SK-N-MC (cell line): Measurements from ENCODE around the gene ONECUT3.
A peak's percentile ranks its signal among the peaks of the same experiment; 100 is the strongest.

ENCODE experiments used
- DNase-seq: peaks from one replicate; pipeline ENCODE4 v3.0.0-alpha.2; 2011; ENCODE audit warnings: low read depth, low spot score
- H3K27ac ChIP-seq: fragments of 200-600 bp; sonication (generic); 2 replicates; pipeline ENCODE4 v1.5.1; 2016; ENCODE audit warnings: mixed run types
- H3K36me3 ChIP-seq: fragments of 200-600 bp; sonication (generic); 2 replicates; pipeline ENCODE4 v1.6.1; 2017; ENCODE audit warnings: antibody characterized with exemption, low read length, mixed read lengths; ENCODE audit not compliant: insufficient read depth
- H3K4me3 ChIP-seq: fragments of 200-600 bp; sonication (generic); 2 replicates; pipeline ENCODE4 v1.5.1; 2016
- H3K9ac ChIP-seq: fragments of 200-600 bp; sonication (generic); 2 replicates; pipeline ENCODE4 v1.8.0; 2017; ENCODE audit warnings: mixed run types, mixed read lengths; ENCODE audit not compliant: insufficient read length
- H3K9me3 ChIP-seq: fragments of 200-600 bp; sonication (generic); 2 replicates; pipeline ENCODE4 v1.6.1; 2017; ENCODE audit warnings: low read depth, mild to moderate bottlenecking, antibody characterized with exemption, low read length, moderate library complexity, mixed read lengths
- EZH2 ChIP-seq: fragments of 200-600 bp; sonication (generic); IDR thresholded peaks from one replicate; pipeline ENCODE4 v1.6.1; 2017; ENCODE audit warnings: antibody characterized with exemption
- FOXP2 ChIP-seq: optimal IDR thresholded peaks from 2 replicates; pipeline ENCODE3; 2011; ENCODE audit warnings: mild to moderate bottlenecking, moderate library complexity; ENCODE audit not compliant: insufficient read depth; ENCODE audit errors: extremely low read length, control extremely low read depth
- POLR2AphosphoS5 ChIP-seq: IDR thresholded peaks from 2 replicates; pipeline ENCODE4 v1.6.1; 2012; ENCODE audit warnings: mild to moderate bottlenecking, low read depth, low read length, borderline replicate concordance

Gene ONECUT3

GRCh38 chr19:1807030-1807694 lies 53.9 kb downstream of the ONECUT3 start:
- Histone ChIP-seq H3K9me3 (no peaks in the 10 kb centered on the region), H3K9ac (no peak overlapping the region), H3K27ac (no peak overlapping the region), H3K4me3 (no peak overlapping the region), H3K36me3 (no peaks in the 10 kb centered on the region)
- no peak for DNase-seq
- TF ChIP-seq FOXP2 (no peak), EZH2 (no peak), POLR2AphosphoS5 (no peak)

DNA sequence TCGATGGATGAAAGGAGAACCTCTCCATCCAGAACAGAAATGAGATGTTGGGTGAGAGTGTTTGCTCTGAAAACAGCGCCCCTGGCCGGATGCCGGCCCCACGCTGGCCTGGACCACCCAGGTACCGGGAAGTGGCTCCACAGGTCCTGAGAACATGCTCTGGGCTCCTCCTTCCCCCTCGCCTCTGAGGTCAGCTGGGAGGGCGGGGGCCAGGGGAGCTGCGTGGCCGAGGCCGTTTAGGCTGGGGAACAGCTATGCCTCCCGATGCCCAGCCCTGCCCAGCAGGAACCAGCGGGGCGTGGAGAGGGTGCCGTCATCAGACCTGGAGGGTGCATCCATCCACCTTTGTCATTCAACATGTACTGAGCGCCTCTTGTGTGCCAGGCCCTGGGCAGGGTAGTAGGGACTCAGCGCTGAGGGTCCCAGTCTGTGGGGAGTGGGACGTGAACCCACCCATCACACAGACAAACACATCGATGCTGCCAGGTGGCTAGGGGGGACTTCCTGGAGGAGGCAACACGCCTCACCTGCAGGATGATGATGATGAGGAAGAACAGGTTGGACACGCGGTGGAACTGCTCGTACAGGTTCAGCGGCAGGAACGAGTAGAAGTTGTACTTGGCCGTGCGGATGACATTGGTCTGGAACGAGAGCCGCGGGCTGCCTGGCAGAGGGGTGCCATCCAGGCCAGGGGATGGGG lies 54.5 kb downstream of the ONECUT3 start:
- H3K27ac ChIP-seq, result no peak overlapping the region
- TF ChIP-seq POLR2AphosphoS5 (no peak), FOXP2 (no peak)
- H3K4me3 ChIP-seq, result no peak overlapping the region
- no peaks in the 10 kb centered on the region for H3K36me3 ChIP-seq
- DNase-seq, result no peak
- no peak overlapping the region for H3K9ac ChIP-seq
- H3K9me3 ChIP-seq, result no peaks in the 10 kb centered on the region

DNA sequence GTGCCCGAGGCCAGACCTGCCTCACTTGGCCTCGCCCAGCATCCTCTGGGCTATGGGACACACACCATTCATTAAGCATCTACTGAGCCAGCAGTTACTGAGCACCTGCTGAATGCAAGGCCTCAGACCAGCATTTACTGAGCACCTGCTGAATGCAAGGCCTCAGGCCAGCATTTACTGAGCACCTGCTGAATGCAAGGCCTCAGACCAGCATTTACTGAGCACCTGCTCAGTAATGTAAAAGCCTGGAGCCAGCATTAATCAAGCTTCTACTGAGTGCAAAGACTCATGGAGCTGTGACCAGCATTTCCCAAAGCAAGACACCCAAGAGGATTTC lies 55.1 kb downstream of the ONECUT3 start:
- H3K27ac ChIP-seq, result no peak overlapping the region
- TF ChIP-seq EZH2 (no peak), FOXP2 (no peak), POLR2AphosphoS5 (no peak)

DNA sequence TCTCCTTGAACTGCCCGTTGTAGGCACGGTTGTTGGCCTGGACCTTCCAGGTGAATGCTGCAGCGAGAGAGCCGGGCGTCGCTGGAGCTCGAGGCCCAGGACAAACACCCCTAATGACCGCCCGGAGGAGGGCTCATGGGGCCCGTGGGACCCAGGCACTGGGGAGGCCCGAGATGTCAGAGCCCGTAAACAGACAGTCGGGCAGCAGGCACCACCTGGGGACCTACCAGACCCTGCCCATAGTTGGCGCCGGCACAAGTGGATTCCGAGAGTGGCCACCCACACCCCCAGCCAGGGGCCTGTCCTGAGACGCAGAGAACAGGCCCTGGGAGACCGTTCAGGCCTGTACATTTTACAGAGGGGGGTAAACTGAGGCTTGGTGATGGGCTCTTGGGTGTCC lies 56.4 kb downstream of the ONECUT3 start:
- Histone ChIP-seq H3K36me3 (no peaks in the 10 kb centered on the region), H3K27ac (no peak overlapping the region), H3K4me3 (no peak overlapping the region), H3K9me3 (no peaks in the 10 kb centered on the region), H3K9ac (no peak overlapping the region)
- TF ChIP-seq POLR2AphosphoS5 (no peak), FOXP2 (no peak)
- no peak for DNase-seq

More for the DNA sequence above, 55.1 kb downstream of the ONECUT3 start:
- no peak for DNase-seq
- Histone ChIP-seq H3K9me3 (no peaks in the 10 kb centered on the region), H3K9ac (no peak overlapping the region), H3K36me3 (no peaks in the 10 kb centered on the region), H3K4me3 (no peak overlapping the region)

GRCh38 chr19:1810439-1811160 lies 57.3 kb downstream of the ONECUT3 start:
- Histone ChIP-seq H3K4me3 (no peak overlapping the region), H3K9ac (no peak overlapping the region)

GRCh38 chr19:1811472-1811894 lies 58.2 kb downstream of the ONECUT3 start:
- peak overlapping the region; percentile 77 for H3K4me3 ChIP-seq
- TF ChIP-seq POLR2AphosphoS5, result no peak
- TF ChIP-seq EZH2, result no peak
- TF ChIP-seq FOXP2, result no peak
- H3K36me3 ChIP-seq, result peaks cover 4% of the 10 kb centered on the region; the same call in 1 of the 2 replicates
- no peak overlapping the region for H3K27ac ChIP-seq
- H3K9me3 ChIP-seq, result no peaks in the 10 kb centered on the region
- no peak overlapping the region for H3K9ac ChIP-seq
- DNase-seq, result no peak

More at GRCh38 chr19:1810439-1811160, 57.3 kb downstream of the ONECUT3 start:
- no peak for DNase-seq
- TF ChIP-seq POLR2AphosphoS5, result no peak
- no peak for TF ChIP-seq FOXP2
- Histone ChIP-seq H3K36me3 (no peaks in the 10 kb centered on the region), H3K27ac (no peak overlapping the region), H3K9me3 (no peaks in the 10 kb centered on the region)

DNA sequence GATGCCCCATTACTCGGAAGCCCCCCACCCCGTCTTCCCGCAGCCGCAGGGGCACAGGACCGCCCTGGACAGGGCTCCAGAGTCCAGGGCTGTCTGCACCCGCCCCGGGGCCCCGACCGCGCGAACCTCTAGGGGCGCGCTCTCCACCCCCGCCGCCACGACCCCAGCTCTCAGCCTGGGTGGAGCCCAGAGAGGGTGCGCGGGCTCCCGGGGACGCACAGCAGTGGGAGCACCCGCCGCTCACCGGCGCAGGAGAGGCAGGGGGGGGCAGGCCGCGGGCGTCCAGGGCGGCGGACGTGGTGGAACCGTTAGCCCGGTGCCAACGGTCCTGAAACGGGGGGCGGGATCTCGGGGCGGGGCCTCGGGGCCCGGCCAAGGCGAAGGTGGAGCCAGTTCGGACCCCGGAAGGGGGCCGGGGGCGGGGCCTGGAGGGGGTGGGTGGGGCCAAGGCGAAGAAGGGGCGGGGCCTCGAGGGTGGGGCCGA lies 58.7 kb downstream of the ONECUT3 start, which contains the start of gene ATP8B3:
Gene ATP8B3, minus strand, starts transcription at position 335 of the 484 bp plus-strand sequence. CDS start 540 bp downstream, outside the sequence.
- no peak for DNase-seq
- H3K9ac ChIP-seq, result peak within 1 kb of the TSS; percentile 38
- TF ChIP-seq POLR2AphosphoS5 (no peak), FOXP2 (no peak), EZH2 (no peak)
- H3K9me3 ChIP-seq, result no peaks in the 10 kb centered on the region
- H3K4me3 ChIP-seq, result peak within 1 kb of the TSS; percentile 77
- H3K36me3 ChIP-seq, result peaks cover 7% of the 10 kb centered on the region; the same call in 1 of the 2 replicates
- no peak within 1 kb of the TSS for H3K27ac ChIP-seq
